Hematopoietic multipotent progenitor cell treated with erythropoietin and hydrocortisone succinate and interleukin-3 and kit ligand, for 8 days (in vitro differentiated cells): ENCODE data around the gene LMO2.

Experiments used
- DNase-seq: peaks from one replicate; pipeline ENCODE4 v3.0.0-alpha.2; 2015

Gene LMO2

GRCh38 chr11:33913991-33914390, 22.1 kb upstream of the LMO2 start:
- DNase-seq, result no peak

- DNase-seq, result peak; percentile 79
These were observed 20.8 kb upstream of the LMO2 start for GRCh38 chr11:33912405-33913361.

- DNase-seq, result no peak
These were observed 19.1 kb upstream of the LMO2 start for GRCh38 chr11:33910958-33911339.

- DNase-seq, result no peak
These were observed 18.6 kb upstream of the LMO2 start for GRCh38 chr11:33910296-33910957.

GRCh38 chr11:33909552-33909951, 17.7 kb upstream of the LMO2 start:
- no peak for DNase-seq

GRCh38 chr11:33909150-33909549, 17.3 kb upstream of the LMO2 start:
- DNase-seq, result no peak

GRCh38 chr11:33907421-33907820, 15.5 kb upstream of the LMO2 start:
- DNase-seq, result no peak

- no peak for DNase-seq
These were observed 14.8 kb upstream of the LMO2 start for GRCh38 chr11:33906484-33907186.

- no peak for DNase-seq
These were observed 12.2 kb upstream of the LMO2 start for GRCh38 chr11:33904102-33904501.

GRCh38 chr11:33900159-33900840, 8.4 kb upstream of the LMO2 start:
- DNase-seq, result no peak

GRCh38 chr11:33899400-33900037, 7.6 kb upstream of the LMO2 start:
- peak; percentile 59 for DNase-seq

- peak; percentile 76 for DNase-seq
These were observed 7.1 kb upstream of the LMO2 start for GRCh38 chr11:33898957-33899356.

GRCh38 chr11:33897761-33898375, 6.0 kb upstream of the LMO2 start:
- peak; percentile 30 for DNase-seq

GRCh38 chr11:33896911-33897310, 5.0 kb upstream of the LMO2 start:
- no peak for DNase-seq

GRCh38 chr11:33895752-33896137, 3.9 kb upstream of the LMO2 start:
- no peak for DNase-seq

- peak; percentile 78 for DNase-seq
These were observed 2.5 kb upstream of the LMO2 start for GRCh38 chr11:33894398-33894746.

GRCh38 chr11:33893711-33894397, 2.0 kb upstream of the LMO2 start:
- peak; percentile 94 for DNase-seq

GRCh38 chr11:33892906-33893594, 1.2 kb upstream of the LMO2 start:
- DNase-seq, result peak; percentile 91

- DNase-seq, result peak; percentile 32
These were observed 2.0 kb downstream of the LMO2 start for GRCh38 chr11:33889821-33890378.

- DNase-seq, result peak; percentile 62
These were observed 2.6 kb downstream of the LMO2 start for GRCh38 chr11:33889296-33889695.
